Spleen (tissue), 11 donors: Measurements from ENCODE around the gene TDRKH. TPM values are rescaled to one million over a fixed set of nuclear protein-coding genes. Genes with fewer than 3 reads are reported as not detected.
A peak's percentile ranks its signal among the peaks of the same experiment; 100 is the strongest.
"Not testable (repeated sequence)": the region's sequence is repeated elsewhere in the genome, so short reads cannot be mapped to it uniquely, and the experiment has no call there.

Experiments
- DNase-seq: peaks from one replicate; pipeline ENCODE4 v3.0.0-alpha.2; 2020
- H3K27ac ChIP-seq, 8 donors: fragments of 200-600 bp; sonication (generic) in 7 of 8; 1 replicate in 4 of 8; 2 replicates in 4 of 8; pipeline versions ENCODE4 v1.5.0 to v1.8.0; 2016 to 2021; ENCODE audit warnings: inconsistent platforms in 4 of 8, mild to moderate bottlenecking in 4 of 8, moderate library complexity in 1 of 8
- H3K27me3 ChIP-seq, 7 donors: fragments of 200-600 bp; sonication (generic) in 6 of 7; replicated peaks in 1 of 7; 1 replicate in 4 of 7; 2 replicates in 3 of 7; pipeline versions ENCODE4 v1.5.0 to v1.8.0; 2016 to 2021; ENCODE audit warnings: inconsistent platforms in 3 of 7, mild to moderate bottlenecking in 1 of 7
- H3K36me3 ChIP-seq, 6 donors: fragments of 200-600 bp; sonication (generic) in 5 of 6; 1 replicate in 4 of 6; 2 replicates in 2 of 6; pipeline versions ENCODE4 v1.5.0 to v1.8.0; 2016 to 2021; ENCODE audit warnings: inconsistent platforms in 2 of 6
- H3K4me1 ChIP-seq, 6 donors: fragments of 200-600 bp; sonication (generic) in 5 of 6; 1 replicate in 3 of 6; 2 replicates in 3 of 6; pipeline versions ENCODE4 v1.5.0 to v1.8.0; 2016 to 2021; ENCODE audit warnings: inconsistent platforms in 3 of 6
- H3K4me3 ChIP-seq, 8 donors: fragments of 200-600 bp; sonication (generic) in 7 of 8; 1 replicate in 4 of 8; 2 replicates in 4 of 8; pipeline versions ENCODE4 v1.5.0 to v1.8.0; 2016 to 2021; ENCODE audit warnings: inconsistent platforms in 4 of 8, mild to moderate bottlenecking in 4 of 8, moderate library complexity in 2 of 8
- H3K9me3 ChIP-seq, 8 donors: fragments of 200-600 bp; sonication (generic) in 7 of 8; 1 replicate in 4 of 8; 2 replicates in 4 of 8; pipeline versions ENCODE4 v1.5.0 to v1.8.0; 2016 to 2021; ENCODE audit warnings: inconsistent platforms in 4 of 8
- CTCF ChIP-seq, 11 experiments: fragments of 200-600 bp in 7 of 11; fragments of 450-650 bp in 4 of 11; sonication (generic) in 4 of 11; IDR thresholded peaks in 8 of 11; conservative IDR thresholded peaks in 3 of 11; 1 replicate in 7 of 11; 2 replicates in 4 of 11; pipeline versions ENCODE4 v1.4.0 to v1.8.0; 2016 to 2021; ENCODE audit warnings: antibody characterized with exemption in 11 of 11, inconsistent platforms in 4 of 11, mild to moderate bottlenecking in 1 of 11
- POLR2A ChIP-seq, 3 donors: fragments of 450-650 bp; IDR thresholded peaks; one replicate each; pipeline ENCODE4 v1.5.1; 2017; ENCODE audit warnings: antibody characterized with exemption in 3 of 3, mild to moderate bottlenecking in 1 of 3
- POLR2AphosphoS5 ChIP-seq, 3 donors: sonication (generic); formaldehyde crosslinking; IDR thresholded peaks; one replicate each; pipeline ENCODE4 v1.5.1; 2017; ENCODE audit warnings: antibody characterized with exemption in 3 of 3
- WGBS, 5 donors: extraction: QIAGEN DNeasy Blood & Tissue Kit in 3 of 5; methylation state at CpG; one replicate each; pipeline versions ENCODE4 v1.1.5 to v1.1.7; 2013 to 2018; 5-methylcytosine and 5-hydroxymethylcytosine counted together
- intact Hi-C: fragments of 100-400 bp; cut with DNase I; formaldehyde crosslinking; loops from one replicate; pipeline ENCODE4 v1.15.0; 2023; ENCODE audit warnings: low total_unique reads
- polyA plus RNA-seq, 3 donors: library from polyadenylated mRNA; stranded (reverse); fragments of 200-250 nt; gene quantifications; one replicate each; pipeline ENCODE4 v1.2.1, GENCODE V29; 2013
- total RNA-seq, 7 donors: library from RNA; depleted of rRNA in 3 of 7; stranded (reverse); fragments of >200 nt in 3 of 7; fragmentation: NEBNext Ultra II Directional in 4 of 7; extraction: Animal tissue kit (Norgen Biotek cat#: 25700) in 4 of 7; gene quantifications; one replicate each; pipeline versions ENCODE4 v1.1.0 to v1.2.1, GENCODE V29; 2016 to 2021
- donor health status: healthy with polysubstance abuse.
- donor health status: DM: no; HTN: no; CAD: no; lungs with moderate emphysema.
- donor health status: DM: no; HTN: no; CAD: no.
- donor health status: Bipolar disorder and iron deficiency.
- donor health status: healthy.
- donor health status: DM: no; HTN: no; CAD: no.
- donor health status: DM: yes; HTN: yes; CAD: no.

The TDRKH gene
- total and polyA plus RNA-seq, 10 donors: 3.1 to 21.6 (median 12.5) TPM

GRCh38 chr1:151773702-151774101, 16.6 kb downstream of the TDRKH start:
- intact Hi-C loops: no loop called here
- Histone ChIP-seq H3K27me3 (no peaks in the 10 kb centered on the region), H3K27ac (no peak overlapping the region), H3K4me1 (no peaks in the 10 kb centered on the region), H3K4me3 (no peak overlapping the region), H3K9me3 (no peaks in the 10 kb centered on the region), H3K36me3 (peaks cover 0 to 61% (median 35%) of the 10 kb centered on the region in 6 donors)
- DNase-seq: no peak
- 81 to 92% (median 82%) methylated on average over 5 of the region's 5 CpGs for WGBS, 5 donors
- TF ChIP-seq POLR2A (IDR thresholded peaks at IDR 0.05): no peak
- TF ChIP-seq POLR2AphosphoS5 (IDR thresholded peaks at IDR 0.05): no peak
- no peak for TF ChIP-seq CTCF (IDR thresholded peaks at IDR 0.05 in 8 of 11, conservative IDR thresholded peaks at IDR 0.05 in 3 of 11)

GRCh38 chr1:151769270-151769669, 21.0 kb downstream of the TDRKH start:
- H3K9me3 ChIP-seq, H3K4me3 ChIP-seq, H3K27me3 ChIP-seq, H3K4me1 ChIP-seq, intact Hi-C loops, H3K27ac ChIP-seq, DNase-seq: not testable (repeated sequence)
- 60 to 93% (median 89%) methylated on average over 1 to 34 of the region's 34 CpGs for WGBS, 5 donors
- H3K36me3 ChIP-seq: peaks cover 0 to 16% (median 8%) of the 10 kb centered on the region in 6 donors

GRCh38 chr1:151768351-151769066, 21.8 kb downstream of the TDRKH start:
- H3K4me1 ChIP-seq, H3K4me3 ChIP-seq, H3K9me3 ChIP-seq, intact Hi-C loops, DNase-seq, H3K27ac ChIP-seq, H3K36me3 ChIP-seq, H3K27me3 ChIP-seq: not testable (repeated sequence)
- 32 to 79% (median 68%) methylated on average over 2 to 4 of the region's 7 CpGs for WGBS, 5 donors

- peak overlapping the region; percentile 73 to 91 (median 88) for H3K27ac ChIP-seq
- peaks cover 9 to 24% (median 18%) of the 10 kb centered on the region in 6 donors for H3K4me1 ChIP-seq
- H3K27me3 ChIP-seq: no peaks in the 10 kb centered on the region
- WGBS, 5 donors: 63 to 67% (median 65%) methylated on average over 10 of the region's 10 CpGs
- DNase-seq: no peak
- H3K4me3 ChIP-seq: peak overlapping the region; percentile 69 to 94 (median 80)
- intact Hi-C loops: no loop called here
- no peaks in the 10 kb centered on the region for H3K9me3 ChIP-seq
- peaks cover 0 to 33% (median 31%) of the 10 kb centered on the region in 6 donors for H3K36me3 ChIP-seq
- no peak for TF ChIP-seq POLR2AphosphoS5 (IDR thresholded peaks at IDR 0.05)
Measured at GRCh38 chr1:151763990-151764389, 26.3 kb downstream of the TDRKH start.

- intact Hi-C loops: no loop called here
Measured at GRCh38 chr1:151762941-151763921, 27.1 kb downstream of the TDRKH start, which contains the start of gene MRPL9. Gene MRPL9, minus strand, starts transcription at chr1:151763496. Its CDS starts 17 bp downstream, at chr1:151763479.

More at GRCh38 chr1:151762941-151763921, 27.1 kb downstream of the TDRKH start, which contains the start of gene MRPL9:
- Histone ChIP-seq H3K4me1 (peaks cover 9 to 24% (median 18%) of the 10 kb centered on the region in 6 donors), H3K9me3 (no peaks in the 10 kb centered on the region), H3K27me3 (no peaks in the 10 kb centered on the region), H3K36me3 (peaks cover 0 to 41% (median 38%) of the 10 kb centered on the region in 6 donors), H3K27ac (peak within 1 kb of the TSS; percentile 73 to 91 (median 88)), H3K4me3 (peak within 1 kb of the TSS; percentile 69 to 94 (median 80))
- DNase-seq: peak; percentile 96
- TF ChIP-seq POLR2AphosphoS5 (IDR thresholded peaks at IDR 0.05) (peak; percentile 70 to 89 (median 82)), POLR2A (IDR thresholded peaks at IDR 0.05) (no peak)
- WGBS, 5 donors: 0 to 1% (median 0%) methylated on average over 32 to 68 of the region's 68 CpGs
